DOHH2 (cell line): ENCODE measurements around the gene SMOC2.

Experiments used
- H3F3A ChIP-seq: fragments of 200-600 bp; sonication (generic), shearing (Covaris generic); 2 replicates; pipeline ENCODE4 v1.6.0; 2016; ENCODE audit warnings: antibody characterized with exemption, mild to moderate bottlenecking; ENCODE audit not compliant: control insufficient read depth, insufficient read depth
- H3K27ac ChIP-seq: fragments of 200-600 bp; sonication (generic); 2 replicates; pipeline ENCODE4 v1.5.1; 2014; ENCODE audit warnings: low read depth, mild to moderate bottlenecking, low read length, moderate library complexity
- H3K27me3 ChIP-seq: fragments of 200-600 bp; sonication (generic); 2 replicates; pipeline ENCODE4 v1.6.1; 2014; ENCODE audit warnings: mild to moderate bottlenecking, low read length, mixed read lengths; ENCODE audit not compliant: control insufficient read depth
- H3K36me3 ChIP-seq: fragments of 200-600 bp; sonication (generic); 2 replicates; pipeline ENCODE4 v1.6.1; 2014; ENCODE audit warnings: mild to moderate bottlenecking, low read length, moderate library complexity, mixed read lengths; ENCODE audit not compliant: control insufficient read depth
- H3K4me1 ChIP-seq: fragments of 200-600 bp; sonication (generic); 2 replicates; pipeline ENCODE4 v1.6.1; 2014; ENCODE audit warnings: mild to moderate bottlenecking, low read length, mixed read lengths; ENCODE audit not compliant: control insufficient read depth
- H3K4me2 ChIP-seq: fragments of 200-600 bp; sonication (generic); 2 replicates; pipeline ENCODE4 v1.6.0; 2014; ENCODE audit warnings: mild to moderate bottlenecking, low read length, moderate library complexity
- H3K4me3 ChIP-seq: fragments of 200-600 bp; sonication (generic); 2 replicates; pipeline ENCODE4 v1.5.1; 2014; ENCODE audit warnings: mild to moderate bottlenecking, low read length, mixed read lengths
- H3K79me2 ChIP-seq: fragments of 200-600 bp; sonication (generic); 2 replicates; pipeline ENCODE4 v1.6.1; 2014; ENCODE audit warnings: mild to moderate bottlenecking, low read length, mixed read lengths; ENCODE audit not compliant: control insufficient read depth
- H3K9me2 ChIP-seq: fragments of 200-600 bp; sonication (generic); replicated peaks from 2 replicates; pipeline ENCODE4 v1.6.1; 2014; ENCODE audit warnings: mild to moderate bottlenecking, low read length, mixed read lengths; ENCODE audit not compliant: control insufficient read depth
- H3K9me3 ChIP-seq: fragments of 200-600 bp; sonication (generic); 2 replicates; pipeline ENCODE4 v1.6.1; 2014; ENCODE audit warnings: antibody characterized with exemption, low read length, mixed read lengths; ENCODE audit not compliant: control insufficient read depth, insufficient read depth
- H4K20me1 ChIP-seq: fragments of 200-600 bp; sonication (generic); 2 replicates; pipeline ENCODE4 v1.6.0; 2014; ENCODE audit warnings: low read depth, mild to moderate bottlenecking, antibody characterized with exemption, low read length, moderate library complexity; ENCODE audit not compliant: control insufficient read depth, insufficient read depth
- CTCF ChIP-seq: fragments of 200-600 bp; sonication (generic); IDR thresholded peaks from one replicate; pipeline ENCODE4 v1.5.1; 2014; ENCODE audit warnings: antibody characterized with exemption, mild to moderate bottlenecking, low read depth, low read length; ENCODE audit not compliant: poor library complexity, severe bottlenecking
- EZH2phosphoT487 ChIP-seq: fragments of 200-600 bp; sonication (generic); IDR thresholded peaks from 2 replicates; pipeline ENCODE4 v1.6.1; 2017; ENCODE audit warnings: borderline replicate concordance, mild to moderate bottlenecking, antibody characterized with exemption, low read length, moderate library complexity, mixed read lengths

SMOC2 gene

GRCh38 chr6:168596344-168596743, 155.4 kb downstream of the SMOC2 start:
- H3K4me3 ChIP-seq, result no peak overlapping the region
- H3K4me1 ChIP-seq, result no peaks in the 10 kb centered on the region
- no peaks in the 10 kb centered on the region for H3K36me3 ChIP-seq
- H3F3A ChIP-seq, result no peaks in the 10 kb centered on the region
- H3K79me2 ChIP-seq, result no peaks in the 10 kb centered on the region
- no peaks in the 10 kb centered on the region for H3K9me2 ChIP-seq
- peaks cover 26% of the 10 kb centered on the region; the same call in 1 of the 2 replicates for H3K9me3 ChIP-seq
- TF ChIP-seq CTCF (no peak), EZH2phosphoT487 (no peak)
- no peak overlapping the region for H3K27ac ChIP-seq
- H3K27me3 ChIP-seq, result no peaks in the 10 kb centered on the region
- no peaks in the 10 kb centered on the region for H4K20me1 ChIP-seq
- H3K4me2 ChIP-seq, result no peak overlapping the region

GRCh38 chr6:168597471-168597875, 156.5 kb downstream of the SMOC2 start:
- no peak overlapping the region for H3K27ac ChIP-seq
- H3K9me3 ChIP-seq, result peaks cover 27% of the 10 kb centered on the region; the same call in 1 of the 2 replicates
- no peak overlapping the region for H3K4me3 ChIP-seq
- no peaks in the 10 kb centered on the region for H3F3A ChIP-seq
- no peaks in the 10 kb centered on the region for H4K20me1 ChIP-seq
- no peaks in the 10 kb centered on the region for H3K36me3 ChIP-seq
- no peak overlapping the region for H3K4me2 ChIP-seq
- no peaks in the 10 kb centered on the region for H3K9me2 ChIP-seq
- H3K27me3 ChIP-seq, result no peaks in the 10 kb centered on the region
- no peaks in the 10 kb centered on the region for H3K79me2 ChIP-seq
- no peak for TF ChIP-seq EZH2phosphoT487
- TF ChIP-seq CTCF, result no peak
- H3K4me1 ChIP-seq, result no peaks in the 10 kb centered on the region

- Histone ChIP-seq H3K4me1 (no peaks in the 10 kb centered on the region), H3K36me3 (no peaks in the 10 kb centered on the region), H3K79me2 (no peaks in the 10 kb centered on the region), H3F3A (no peaks in the 10 kb centered on the region), H3K9me2 (no peaks in the 10 kb centered on the region), H4K20me1 (no peaks in the 10 kb centered on the region), H3K4me3 (no peak overlapping the region), H3K27me3 (no peaks in the 10 kb centered on the region), H3K9me3 (peaks cover 30% of the 10 kb centered on the region; the same call in 1 of the 2 replicates), H3K4me2 (no peak overlapping the region), H3K27ac (no peak overlapping the region)
- TF ChIP-seq EZH2phosphoT487, result no peak
- TF ChIP-seq CTCF, result no peak
Observed at GRCh38 chr6:168598251-168599117, 157.5 kb downstream of the SMOC2 start.
